HepG2 (cell line): Measurements from ENCODE around the gene CCDC201. TPM values are rescaled to one million over a fixed set of nuclear protein-coding genes. Genes with fewer than 3 reads are reported as not detected.

Experiments used
- ARNTL ChIP-seq: sonication (generic); formaldehyde crosslinking; IDR thresholded peaks from 2 replicates; pipeline ENCODE4 v1.4.0; 2020; ENCODE audit warnings: mild to moderate bottlenecking, missing genetic modification reagents
- ATF7-NPFF ChIP-seq: sonication (generic); formaldehyde crosslinking; IDR thresholded peaks from 2 replicates; pipeline ENCODE4 v1.8.1; 2023; ENCODE audit warnings: mild to moderate bottlenecking, low read depth, missing genetic modification reagents, moderate library complexity
- HMG20A ChIP-seq: IDR thresholded peaks from 2 replicates; pipeline ENCODE4 v1.6.1; 2016; ENCODE audit warnings: borderline replicate concordance
- HMGXB3 ChIP-seq: sonication (generic); formaldehyde crosslinking; IDR thresholded peaks from 2 replicates; pipeline ENCODE4 v1.4.0; 2020; ENCODE audit warnings: missing genetic modification reagents, borderline replicate concordance
- HNF4G ChIP-seq, 2 experiments: sonication (generic) in 1 of 2; formaldehyde crosslinking in 1 of 2; IDR thresholded peaks; 2 replicates each; pipeline versions ENCODE4 v1.4.0 to v1.6.1; 2011 to 2020; ENCODE audit warnings: borderline replicate concordance in 2 of 2, low read depth in 2 of 2, mild to moderate bottlenecking in 2 of 2, low read length in 1 of 2, missing genetic modification reagents in 1 of 2, moderate library complexity in 1 of 2
- ISL2 ChIP-seq: sonication (generic); formaldehyde crosslinking; IDR thresholded peaks from 2 replicates; pipeline ENCODE4 v1.5.0; 2020; ENCODE audit warnings: missing genetic modification reagents
- MZF1 ChIP-seq: sonication (generic); formaldehyde crosslinking; IDR thresholded peaks from 2 replicates; pipeline ENCODE4 v1.8.1; 2023; ENCODE audit warnings: mild to moderate bottlenecking, missing genetic modification reagents, borderline replicate concordance
- NPAS2 ChIP-seq: sonication (generic); formaldehyde crosslinking; IDR thresholded peaks from 2 replicates; pipeline ENCODE4 v1.8.0; 2022; ENCODE audit warnings: mild to moderate bottlenecking, missing genetic modification reagents, borderline replicate concordance
- NR0B2 ChIP-seq: sonication (generic); formaldehyde crosslinking; IDR thresholded peaks from 2 replicates; pipeline ENCODE4 v1.4.0; 2020; ENCODE audit warnings: mild to moderate bottlenecking, missing genetic modification reagents
- RERE ChIP-seq: IDR thresholded peaks from 2 replicates; pipeline ENCODE4 v1.6.1; 2016; ENCODE audit warnings: low read depth, missing genetic modification reagents, missing compliant biosample characterization
- SP1 ChIP-seq, 2 experiments: fragments of 450-650 bp in 1 of 2; sonication (generic) in 1 of 2; formaldehyde crosslinking in 1 of 2; IDR thresholded peaks; 2 replicates each; pipeline versions ENCODE4 v1.4.0 to v1.6.1; 2016 to 2020; ENCODE audit warnings: missing genetic modification reagents in 1 of 2
- TP53 ChIP-seq: sonication (generic); formaldehyde crosslinking; conservative IDR thresholded peaks from 2 replicates; pipeline ENCODE4 v1.4.0; 2020; ENCODE audit warnings: missing genetic modification reagents
- ZKSCAN1 ChIP-seq: fragments of 150-350 bp; IDR thresholded peaks from 2 replicates; pipeline ENCODE4 v1.6.1; 2014; ENCODE audit warnings: low read length
- ZNF230 ChIP-seq: sonication (generic); formaldehyde crosslinking; IDR thresholded peaks from 2 replicates; pipeline ENCODE4 v1.4.0; 2020; ENCODE audit warnings: mild to moderate bottlenecking, missing genetic modification reagents
- ZNF431 ChIP-seq: sonication (generic); formaldehyde crosslinking; IDR thresholded peaks from 2 replicates; pipeline ENCODE4 v1.9.0; 2022; ENCODE audit warnings: missing genetic modification reagents, low read depth, mild to moderate bottlenecking, borderline replicate concordance
- ZNF546 ChIP-seq: sonication (generic); formaldehyde crosslinking; conservative IDR thresholded peaks from 2 replicates; pipeline ENCODE4 v1.8.1; 2023; ENCODE audit warnings: mild to moderate bottlenecking, missing genetic modification reagents
- ZNF672 ChIP-seq: sonication (generic); formaldehyde crosslinking; IDR thresholded peaks from 2 replicates; pipeline ENCODE4 v1.8.1; 2022; ENCODE audit warnings: missing genetic modification reagents
- ZNF7 ChIP-seq: IDR thresholded peaks from 2 replicates; pipeline ENCODE4 v1.6.1; 2016; ENCODE audit warnings: missing biosample characterization, missing genetic modification reagents
- polyA plus RNA-seq, 8 experiments: library from polyadenylated mRNA; depleted of rRNA in 3 of 8; stranded (reverse) in 7 of 8; unstranded in 1 of 8; fragments of >200 nt; fragmentation: Illumina TruSeq in 4 of 8; extraction: Trizol in 4 of 8; gene quantifications; 2 replicates each; pipeline versions ENCODE4 v1.2.1 to v1.2.3, GENCODE V29; 2011 to 2016; ENCODE audit warnings: low read depth in 4 of 8, missing spikeins in 1 of 8, mixed read lengths in 1 of 8; ENCODE audit not compliant: insufficient read depth in 1 of 8
- total RNA-seq, 5 experiments: library from RNA; depleted of rRNA; stranded (reverse); fragments of >200 nt; fragmentation: Illumina TruSeq; extraction: Trizol; gene quantifications; 2 replicates each; pipeline ENCODE4 v1.2.3, GENCODE V29; 2016; ENCODE audit warnings: low read depth in 1 of 5

CCDC201 gene
- total and polyA plus RNA-seq, 2 of the 13 experiments (the other 11 are each of a cell fraction or from before 2014, with no cell fraction given): 0.92 TPM; not detected in 1

GRCh38 chr7:45889367-45890067, 16.6 kb upstream of the CCDC201 start (continued):
- TF ChIP-seq SP1 (IDR thresholded peaks at IDR 0.05): no peak
- no peak for TF ChIP-seq SP1 (CRISPR knock-in tag; IDR thresholded peaks at IDR 0.05)
- no peak for TF ChIP-seq RERE (CRISPR knock-in tag)
- TF ChIP-seq ZNF672: no peak
- no peak; the same call in 1 of the 2 replicates for TF ChIP-seq ARNTL (CRISPR knock-in tag)
- TF ChIP-seq ZNF230 (CRISPR knock-in tag): no peak
- TF ChIP-seq ISL2 (CRISPR knock-in tag): no peak
- peak; percentile 55; the same call in 1 of the 2 replicates for TF ChIP-seq ZNF431 (CRISPR knock-in tag)
- no peak for TF ChIP-seq HNF4G (IDR thresholded peaks at IDR 0.05; ENCODE audit: borderline replicate concordance, low read depth, low read length)
- no peak for TF ChIP-seq HNF4G (CRISPR knock-in tag; IDR thresholded peaks at IDR 0.05; ENCODE audit: borderline replicate concordance, low read depth)
- TF ChIP-seq HMGXB3: peak; percentile 36; the same call in 1 of the 2 replicates
- TF ChIP-seq MZF1: 0 out of 2 replicates have a peak, but pooled peaks have one; percentile 63
- no peak for TF ChIP-seq NR0B2 (CRISPR knock-in tag)
- TF ChIP-seq TP53 (CRISPR knock-in tag): no peak; the same call in 1 of the 2 replicates
- no peak for TF ChIP-seq HMG20A
- no peak for TF ChIP-seq NPAS2 (CRISPR knock-in tag)
- no peak for TF ChIP-seq ZNF7 (CRISPR knock-in tag)
- no peak for TF ChIP-seq ZKSCAN1
- TF ChIP-seq ZNF546 (CRISPR knock-in tag): no peak
- 0 out of 2 replicates have a peak, but pooled peaks have one; percentile 32 for TF ChIP-seq ATF7-NPFF (CRISPR knock-in tag)
